Measurements from ENCODE around the gene NFATC2. TPM values are rescaled to one million over a fixed set of nuclear protein-coding genes. Genes with fewer than 3 reads are reported as not detected.

NFATC2 gene
- total RNA-seq, 1 donor from 2014 or later = 2.0 TPM

- no peak overlapping the region for H3K4me3 Mint-ChIP-seq (ENCODE audit: unreplicated experiment)
- H3K27ac Mint-ChIP-seq (ENCODE audit: unreplicated experiment) = no peak overlapping the region
- DNase-seq (ENCODE audit: low spot score) = no peak
- peaks cover 4% of the 10 kb centered on the region for H3K27me3 Mint-ChIP-seq (ENCODE audit: low read depth)
- H3K4me1 Mint-ChIP-seq (ENCODE audit: low read depth) = peaks cover 5% of the 10 kb centered on the region
- TF ChIP-seq CTCF (IDR thresholded peaks at IDR 0.05) = no peak
- peaks cover 9% of the 10 kb centered on the region for H3K36me3 Mint-ChIP-seq (ENCODE audit: low read depth)
- no peaks in the 10 kb centered on the region for H3K9me3 Mint-ChIP-seq (ENCODE audit: low read depth)
Measured at GRCh38 chr20:51547951-51548350, 5.4 kb upstream of the NFATC2 start.

DNA sequence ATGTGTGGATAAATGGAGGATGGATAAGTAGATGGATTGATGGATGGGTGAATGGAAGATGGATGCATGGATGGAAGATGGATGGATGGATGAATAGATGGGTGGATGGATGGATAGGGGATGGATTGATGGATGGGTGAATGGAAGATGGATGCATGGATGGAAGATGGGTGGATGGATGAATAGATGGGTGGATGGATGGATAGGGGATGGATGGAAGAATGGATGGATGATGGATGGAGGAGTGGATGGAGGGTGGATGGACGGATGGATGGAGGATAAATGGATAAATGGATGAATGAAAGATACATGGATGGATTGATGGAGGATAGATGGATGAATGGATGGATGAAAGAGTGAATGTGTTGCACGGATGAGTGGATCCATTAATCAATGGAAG is 3.0 kb upstream of the NFATC2 start:
- no peak overlapping the region for H3K4me3 Mint-ChIP-seq (ENCODE audit: unreplicated experiment)
- peaks cover 9% of the 10 kb centered on the region for H3K36me3 Mint-ChIP-seq (ENCODE audit: low read depth)
- no peaks in the 10 kb centered on the region for H3K9me3 Mint-ChIP-seq (ENCODE audit: low read depth)
- peaks cover 21% of the 10 kb centered on the region for H3K4me1 Mint-ChIP-seq (ENCODE audit: low read depth)
- no peak for TF ChIP-seq CTCF (IDR thresholded peaks at IDR 0.05)
- DNase-seq (ENCODE audit: low spot score) = no peak
- H3K27me3 Mint-ChIP-seq (ENCODE audit: low read depth) = peaks cover 4% of the 10 kb centered on the region
- no peak overlapping the region for H3K27ac Mint-ChIP-seq (ENCODE audit: unreplicated experiment)

DNA sequence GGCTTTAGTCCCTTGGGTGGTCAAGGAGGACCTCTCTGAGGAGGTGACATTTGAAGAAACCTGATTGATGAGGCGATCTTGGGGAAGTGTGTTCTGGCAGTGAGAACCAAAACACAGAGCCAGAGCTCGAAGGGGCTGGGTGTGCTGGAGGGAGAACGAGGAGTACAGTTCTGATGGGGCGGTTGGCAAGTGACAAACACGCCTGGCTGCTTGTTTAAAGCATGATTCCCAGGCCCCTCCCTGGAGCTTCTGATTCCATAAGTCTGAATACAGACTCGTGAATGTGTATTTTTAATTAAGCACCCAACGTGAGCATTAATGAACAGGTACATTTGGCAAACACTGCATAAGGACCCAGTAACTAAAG is 886 bp upstream of the NFATC2 start:
- H3K9me3 Mint-ChIP-seq (ENCODE audit: low read depth) = no peaks in the 10 kb centered on the region
- H3K27ac Mint-ChIP-seq (ENCODE audit: unreplicated experiment) = no peak overlapping the region
- DNase-seq (ENCODE audit: low spot score) = no peak
- no peak for TF ChIP-seq CTCF (IDR thresholded peaks at IDR 0.05)
- peaks cover 25% of the 10 kb centered on the region for H3K4me1 Mint-ChIP-seq (ENCODE audit: low read depth)
- H3K27me3 Mint-ChIP-seq (ENCODE audit: low read depth) = peaks cover 4% of the 10 kb centered on the region
- H3K36me3 Mint-ChIP-seq (ENCODE audit: low read depth) = peaks cover 8% of the 10 kb centered on the region
- no peak overlapping the region for H3K4me3 Mint-ChIP-seq (ENCODE audit: unreplicated experiment)

- no peak for DNase-seq (ENCODE audit: low spot score)
- peak; percentile 37 for TF ChIP-seq CTCF (IDR thresholded peaks at IDR 0.05)
- peaks cover 25% of the 10 kb centered on the region for H3K4me1 Mint-ChIP-seq (ENCODE audit: low read depth)
- H3K27me3 Mint-ChIP-seq (ENCODE audit: low read depth) = peaks cover 3% of the 10 kb centered on the region
- peak overlapping the region; percentile 47 for H3K4me3 Mint-ChIP-seq (ENCODE audit: unreplicated experiment)
- H3K9me3 Mint-ChIP-seq (ENCODE audit: low read depth) = peaks cover 8% of the 10 kb centered on the region
- H3K27ac Mint-ChIP-seq (ENCODE audit: unreplicated experiment) = no peak overlapping the region
- H3K36me3 Mint-ChIP-seq (ENCODE audit: low read depth) = peaks cover 9% of the 10 kb centered on the region
Measured at GRCh38 chr20:51542033-51542570, 417 bp downstream of the NFATC2 start.

DNA sequence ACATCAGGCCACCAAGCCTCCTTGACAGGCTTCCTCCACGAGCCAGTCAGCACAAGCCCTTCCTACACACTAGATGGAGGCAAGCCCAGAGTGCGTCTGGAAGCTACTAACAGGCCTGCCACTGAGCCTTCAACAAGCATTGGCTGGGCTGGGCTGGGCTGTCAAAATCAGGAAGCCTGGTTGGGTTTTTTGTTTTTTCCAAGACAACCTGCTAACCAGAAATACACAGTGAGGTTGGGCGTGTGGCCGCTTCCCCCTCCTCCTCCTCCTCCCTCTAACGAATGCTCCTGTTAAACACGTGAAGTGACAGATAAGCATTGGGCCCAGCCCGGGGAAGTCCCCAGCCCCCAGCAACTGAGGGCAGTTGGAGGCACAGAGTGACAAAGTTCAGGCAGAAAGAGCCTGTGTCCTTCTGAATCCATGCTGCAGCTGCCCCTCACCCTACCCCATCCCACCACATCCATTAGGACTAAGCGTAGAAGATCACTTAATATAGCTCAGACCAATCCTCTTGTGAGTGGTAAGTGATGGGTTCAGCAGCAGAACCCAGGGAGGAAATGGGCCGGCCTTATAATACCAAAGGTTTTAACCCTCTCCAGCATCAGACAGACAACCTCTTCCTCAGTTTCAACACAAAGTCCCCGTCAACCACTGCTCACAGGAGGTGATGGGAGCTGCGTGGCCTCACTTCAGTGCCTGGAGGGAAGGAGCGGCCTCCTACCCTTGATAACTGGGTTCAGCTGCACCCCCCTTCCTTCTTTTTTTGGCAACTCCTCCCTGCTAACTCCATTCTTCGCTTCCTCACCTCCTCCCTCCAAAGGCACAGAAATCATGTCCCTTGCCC is 1.1 kb downstream of the NFATC2 start:
- peak; percentile 13 for TF ChIP-seq CTCF (IDR thresholded peaks at IDR 0.05)
- H3K36me3 Mint-ChIP-seq (ENCODE audit: low read depth) = peaks cover 5% of the 10 kb centered on the region
- no peak for DNase-seq (ENCODE audit: low spot score)
- no peak overlapping the region for H3K4me3 Mint-ChIP-seq (ENCODE audit: unreplicated experiment)
- peaks cover 8% of the 10 kb centered on the region for H3K9me3 Mint-ChIP-seq (ENCODE audit: low read depth)
- H3K4me1 Mint-ChIP-seq (ENCODE audit: low read depth) = peaks cover 25% of the 10 kb centered on the region
- H3K27me3 Mint-ChIP-seq (ENCODE audit: low read depth) = peaks cover 3% of the 10 kb centered on the region
- peak overlapping the region; percentile 69 for H3K27ac Mint-ChIP-seq (ENCODE audit: unreplicated experiment)

Data from chondrocyte (in vitro differentiated cells).